CD4-positive, alpha-beta T cell treated with Interleukin-6 for 4 hours (primary cell): Measurements from ENCODE around the gene SLC20A1.
"Not testable (repeated sequence)": the region's sequence is repeated elsewhere in the genome, so short reads cannot be mapped to it uniquely, and the experiment has no call there.

Experiments used
- DNase-seq: peaks from one replicate; pipeline ENCODE4 v3.0.0-alpha.2; 2020; ENCODE audit warnings: mixed read lengths

Gene SLC20A1

GRCh38 chr2:112645310-112646101 lies at the start of gene SLC20A1:
SLC20A1 (plus strand) TSS chr2:112645939; CDS start chr2:112646829, 890 bp downstream.
- peak; percentile 99 for DNase-seq

GRCh38 chr2:112597537-112598322 lies 48.0 kb upstream of the SLC20A1 start:
- DNase-seq = no peak

GRCh38 chr2:112600634-112601033 lies 45.1 kb upstream of the SLC20A1 start:
- DNase-seq = no peak

GRCh38 chr2:112601754-112602153 lies 44.0 kb upstream of the SLC20A1 start:
- no peak for DNase-seq

DNA sequence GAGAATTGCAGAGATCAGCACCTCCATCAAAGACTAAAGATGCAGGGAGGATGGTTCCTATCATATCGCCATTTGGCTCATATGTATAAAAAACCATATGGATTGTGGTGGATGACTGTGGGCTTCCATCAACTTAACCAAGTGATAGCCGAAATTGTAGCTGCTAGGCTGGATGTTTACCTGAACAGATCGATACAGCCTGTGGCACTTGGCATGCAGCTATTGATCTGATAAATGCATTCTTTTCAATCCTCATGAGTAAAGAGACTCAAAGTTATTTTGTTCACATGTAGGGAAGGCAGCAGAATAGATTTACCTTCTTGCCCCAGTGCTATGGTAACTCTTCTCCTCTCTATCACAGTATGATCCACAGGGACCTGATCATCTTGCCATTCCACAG lies 42.8 kb upstream of the SLC20A1 start:
- no peak for DNase-seq

DNA sequence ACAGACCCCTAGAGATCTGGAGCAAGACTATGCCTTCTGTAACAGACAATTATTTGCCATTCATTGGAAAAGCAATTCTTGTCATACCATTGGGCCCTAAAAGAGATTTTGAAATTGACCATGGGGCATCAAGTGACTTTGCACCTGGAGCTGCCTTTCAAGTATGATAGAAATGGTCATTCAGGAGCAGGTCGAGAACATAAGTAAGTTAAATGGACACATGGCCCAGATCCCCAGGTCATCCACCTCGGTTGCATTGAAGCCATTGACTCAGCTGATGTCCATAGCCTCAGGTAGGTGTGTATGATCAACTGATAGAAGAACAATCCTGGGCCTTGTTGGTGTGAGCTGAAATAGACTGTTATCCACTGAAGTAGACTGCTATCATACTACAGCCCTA lies 42.0 kb upstream of the SLC20A1 start:
- DNase-seq = no peak

GRCh38 chr2:112604952-112605351 lies 40.8 kb upstream of the SLC20A1 start:
- no peak for DNase-seq

GRCh38 chr2:112605926-112606325 lies 39.8 kb upstream of the SLC20A1 start:
- DNase-seq = no peak

- DNase-seq = no peak
These were observed 39.2 kb upstream of the SLC20A1 start for GRCh38 chr2:112606547-112606946.

GRCh38 chr2:112607680-112608438 lies 37.9 kb upstream of the SLC20A1 start:
- no peak for DNase-seq

GRCh38 chr2:112609320-112609719 lies 36.4 kb upstream of the SLC20A1 start:
- DNase-seq = not testable (repeated sequence)

DNA sequence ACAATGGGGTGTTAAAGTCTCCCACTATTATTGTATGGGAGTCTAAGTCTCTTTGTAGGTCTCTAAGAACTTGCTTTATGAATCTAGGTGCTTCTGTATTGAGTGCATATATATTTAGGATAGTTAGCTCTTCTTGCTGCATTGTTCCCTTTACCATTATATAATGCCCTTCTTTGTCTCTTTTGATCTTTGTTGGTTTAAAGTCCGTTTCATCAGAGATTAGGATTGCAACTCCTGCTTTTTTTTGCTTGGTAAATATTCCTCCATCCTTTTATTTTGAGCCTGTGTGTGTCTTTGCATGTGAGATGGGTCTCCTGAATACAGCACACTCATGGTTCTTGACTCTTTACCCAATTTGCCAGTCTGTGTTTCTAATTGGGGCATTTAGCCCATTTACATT lies 33.5 kb upstream of the SLC20A1 start:
- DNase-seq = not testable (repeated sequence)

DNA sequence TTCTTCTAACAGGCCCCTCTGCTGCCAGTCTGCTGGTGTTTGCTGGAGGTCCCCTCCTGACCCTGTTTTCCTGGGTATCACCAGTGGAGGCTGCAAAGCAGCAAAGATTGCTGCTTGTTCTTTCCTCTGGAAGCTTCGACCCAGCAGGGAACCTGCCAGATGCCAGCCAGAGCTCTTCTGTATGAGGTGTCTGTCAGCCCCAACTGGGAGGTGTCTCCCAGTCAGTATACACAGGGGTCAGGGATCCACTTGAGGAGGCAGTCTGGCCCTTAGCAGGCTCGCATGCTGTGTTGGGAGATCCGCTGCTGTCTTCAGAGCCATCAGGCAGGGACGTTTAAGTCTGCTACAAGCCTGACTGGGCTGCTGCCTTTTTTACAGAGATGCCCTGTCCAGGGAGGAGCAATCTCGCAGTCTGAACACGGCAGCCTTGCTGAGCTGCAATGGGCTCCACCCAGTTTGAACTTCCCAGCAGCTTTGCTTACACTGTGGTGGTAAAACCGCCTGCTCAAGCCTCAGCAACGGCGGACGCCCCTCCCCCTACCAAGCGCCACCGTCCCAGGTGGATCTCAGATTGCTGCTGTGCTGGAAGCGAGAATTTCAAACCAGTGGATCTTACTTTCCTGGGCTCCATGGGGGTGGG lies 31.4 kb upstream of the SLC20A1 start:
- DNase-seq = no peak

DNA sequence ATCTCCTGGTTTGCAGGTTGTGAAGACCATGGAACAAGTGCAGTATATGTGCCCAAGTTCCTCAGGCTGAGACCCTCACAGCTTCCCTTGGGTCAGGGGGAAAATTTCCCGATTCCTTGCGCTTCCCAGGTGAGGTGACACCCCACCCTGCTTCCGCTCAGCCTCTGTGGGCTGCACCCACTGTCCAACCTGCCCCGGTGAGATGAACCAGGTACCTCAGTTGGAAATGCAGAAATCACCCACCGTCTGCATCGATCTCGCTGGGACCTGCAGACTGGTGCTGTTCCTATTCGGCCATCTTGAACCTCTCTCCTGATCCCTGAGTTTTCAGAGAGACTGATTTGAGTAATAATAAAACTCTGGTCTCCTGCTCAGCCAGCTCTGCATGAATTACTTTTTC lies 30.7 kb upstream of the SLC20A1 start:
- no peak for DNase-seq

DNA sequence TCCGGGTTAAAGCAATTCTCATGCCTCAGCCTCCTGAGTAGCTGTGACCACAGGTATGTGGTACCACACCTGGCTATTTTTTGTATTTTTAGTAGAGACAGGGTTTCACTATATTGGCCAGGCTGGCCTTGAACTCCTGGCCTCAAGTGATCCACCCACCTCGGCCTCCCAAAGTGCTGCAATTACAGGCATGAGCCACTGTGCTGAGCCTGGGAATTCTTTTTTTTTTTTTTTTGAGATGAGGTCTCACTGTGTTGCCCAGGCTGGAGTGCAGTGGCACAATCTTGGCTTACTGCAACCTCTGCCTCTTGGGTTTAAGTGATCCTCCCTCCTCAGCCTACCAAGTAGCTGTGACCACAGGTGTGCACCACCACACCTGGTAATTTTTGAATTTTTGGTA lies 29.9 kb upstream of the SLC20A1 start:
- not testable (repeated sequence) for DNase-seq

- DNase-seq = no peak
These were observed 27.4 kb upstream of the SLC20A1 start for GRCh38 chr2:112618383-112618782.

- no peak for DNase-seq
These were observed 23.8 kb upstream of the SLC20A1 start for GRCh38 chr2:112621790-112622527.

- no peak for DNase-seq
These were observed 23.2 kb upstream of the SLC20A1 start for GRCh38 chr2:112622528-112622849.

GRCh38 chr2:112623913-112624777 lies 21.6 kb upstream of the SLC20A1 start:
- peak; percentile 88 for DNase-seq

DNA sequence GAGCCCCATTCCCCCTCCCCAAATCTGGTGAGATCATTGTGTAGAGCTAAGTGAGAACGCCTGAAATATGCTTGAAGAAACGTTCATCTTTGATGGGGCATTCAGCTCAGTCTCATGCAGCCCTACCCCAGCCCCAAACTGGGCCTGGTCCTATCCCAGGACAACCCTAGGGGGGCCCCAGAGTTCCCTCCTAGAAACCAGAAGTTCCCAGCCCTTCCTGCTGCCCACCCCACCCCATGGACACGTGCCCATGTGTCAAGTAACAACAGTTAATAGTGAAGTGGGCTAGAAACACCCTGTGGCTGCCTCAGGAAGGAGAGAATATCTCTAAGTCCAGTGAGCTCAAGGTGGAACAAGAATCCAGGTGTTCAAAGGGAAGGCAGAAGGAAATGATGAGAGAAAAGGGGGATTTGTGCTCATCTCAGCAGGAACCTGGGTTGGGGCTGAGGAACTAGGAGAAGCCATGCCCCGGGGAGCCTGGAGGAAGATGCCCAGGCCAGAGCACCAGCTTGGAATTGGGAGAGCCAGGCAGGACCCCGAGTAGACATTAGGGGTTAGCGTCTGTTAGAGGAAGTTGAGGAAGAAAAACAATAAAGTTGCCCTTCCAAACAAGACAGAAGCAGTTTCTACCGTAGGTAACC lies 20.1 kb upstream of the SLC20A1 start:
- no peak for DNase-seq

GRCh38 chr2:112626604-112627059 lies 19.1 kb upstream of the SLC20A1 start:
- DNase-seq = peak; percentile 76
